RWPE1 (cell line): Measurements from ENCODE around the gene C19orf73.
"Not testable (repeated sequence)": the region's sequence is repeated elsewhere in the genome, so short reads cannot be mapped to it uniquely, and the experiment has no call there.

Experiments
- CTCF ChIA-PET: fragments of 350-600 bp; sonication (Branson Sonifier 250); formaldehyde crosslinking; extraction: SDS; loops from one replicate; lab custom pipeline; 2021; lab: Yijun Ruan, JAX
- POLR2A ChIA-PET: fragments of 400-600 bp; formaldehyde crosslinking; extraction: SDS; loops from one replicate; lab custom pipeline; 2020; ENCODE audit warnings: antibody characterized with exemption; ENCODE audit not compliant: low non-redundant PET; lab: Yijun Ruan, JAX
- DNase-seq: peaks from one replicate; pipeline ENCODE4 v3.0.0; 2012; ENCODE audit warnings: low spot score
- H3K27ac ChIP-seq: fragments of 450-650 bp; 2 replicates; pipeline ENCODE4 v1.5.1; 2017
- TF ChIP-seq, protein P1 (sequence below): fragments of 450-650 bp; conservative IDR thresholded peaks from 2 replicates; pipeline ENCODE4 v1.5.1; 2017; ENCODE audit warnings: low read depth, mild to moderate bottlenecking

C19orf73 gene

DNA sequence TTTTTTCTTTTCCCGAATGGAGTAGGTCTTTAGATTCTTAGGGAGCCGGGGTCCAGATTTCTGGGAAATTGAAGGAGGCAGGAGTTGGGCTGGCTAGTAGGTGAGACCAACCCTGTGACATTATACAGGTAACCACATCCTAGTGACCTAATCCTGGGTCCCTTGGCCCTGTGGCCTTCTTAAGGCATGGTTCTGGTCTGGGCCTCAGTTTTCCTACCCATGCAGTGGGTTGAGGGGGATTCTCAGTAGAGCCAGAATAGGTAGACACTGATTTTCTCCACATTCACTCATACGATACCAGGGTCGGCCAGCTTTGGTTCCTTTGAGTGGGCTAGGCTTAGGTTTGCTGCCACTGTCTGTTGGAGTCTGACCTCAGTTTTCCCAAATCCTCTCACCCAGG is 7.6 kb upstream of the C19orf73 start:
- DNase-seq: no peak
- TF ChIP-seq, protein P1, sequence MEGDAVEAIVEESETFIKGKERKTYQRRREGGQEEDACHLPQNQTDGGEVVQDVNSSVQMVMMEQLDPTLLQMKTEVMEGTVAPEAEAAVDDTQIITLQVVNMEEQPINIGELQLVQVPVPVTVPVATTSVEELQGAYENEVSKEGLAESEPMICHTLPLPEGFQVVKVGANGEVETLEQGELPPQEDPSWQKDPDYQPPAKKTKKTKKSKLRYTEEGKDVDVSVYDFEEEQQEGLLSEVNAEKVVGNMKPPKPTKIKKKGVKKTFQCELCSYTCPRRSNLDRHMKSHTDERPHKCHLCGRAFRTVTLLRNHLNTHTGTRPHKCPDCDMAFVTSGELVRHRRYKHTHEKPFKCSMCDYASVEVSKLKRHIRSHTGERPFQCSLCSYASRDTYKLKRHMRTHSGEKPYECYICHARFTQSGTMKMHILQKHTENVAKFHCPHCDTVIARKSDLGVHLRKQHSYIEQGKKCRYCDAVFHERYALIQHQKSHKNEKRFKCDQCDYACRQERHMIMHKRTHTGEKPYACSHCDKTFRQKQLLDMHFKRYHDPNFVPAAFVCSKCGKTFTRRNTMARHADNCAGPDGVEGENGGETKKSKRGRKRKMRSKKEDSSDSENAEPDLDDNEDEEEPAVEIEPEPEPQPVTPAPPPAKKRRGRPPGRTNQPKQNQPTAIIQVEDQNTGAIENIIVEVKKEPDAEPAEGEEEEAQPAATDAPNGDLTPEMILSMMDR: no peak
- no peak overlapping the region for H3K27ac ChIP-seq
- POLR2A ChIA-PET: interaction anchor here (0.7 kb wide), 1 partner anchor 23 kb away, joined by 8 read pairs; no protein-coding TSS in a partner anchor
- CTCF ChIA-PET: interaction anchor here (0.6 kb wide), 1 partner anchor 465 kb away, joined by 7 read pairs; no protein-coding TSS in a partner anchor

DNA sequence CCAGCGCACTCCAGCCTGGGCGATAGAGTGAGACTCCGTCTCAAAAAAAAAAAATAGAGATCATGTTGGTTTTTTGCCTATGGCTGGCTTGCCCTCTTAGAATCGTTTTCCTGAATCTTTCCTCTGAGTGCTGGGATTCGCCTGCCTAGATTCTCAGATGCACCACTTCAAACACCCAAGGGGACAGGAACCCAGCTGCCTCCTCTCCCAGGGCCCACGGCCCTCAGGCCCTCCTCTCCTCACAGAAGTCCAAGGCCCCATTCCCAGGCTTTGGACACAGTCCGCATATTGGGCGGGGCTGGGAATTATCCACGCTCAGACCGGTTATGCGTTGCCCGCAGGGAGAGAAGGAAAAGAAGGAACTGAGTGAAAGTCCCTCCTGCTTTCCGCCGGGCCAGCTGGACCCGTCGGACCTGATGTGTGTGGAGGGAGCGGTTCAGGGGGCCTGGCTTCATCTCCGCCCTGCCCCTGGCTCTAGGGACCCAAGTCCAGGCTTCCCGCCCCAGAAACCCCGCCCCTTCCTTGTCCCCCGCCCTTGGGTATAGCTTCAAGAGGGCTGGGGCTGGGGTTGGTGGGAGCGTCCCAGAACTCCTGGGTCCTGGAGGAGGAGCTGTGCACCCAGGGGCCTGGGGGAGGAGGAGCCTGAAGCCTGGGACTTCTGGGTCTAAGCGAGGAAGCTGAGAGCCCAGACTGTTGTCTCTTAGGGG is 6.2 kb upstream of the C19orf73 start:
- ChIA-PET POLR2A (no interaction called here), CTCF (interaction anchor here (0.8 kb wide), 1 partner anchor 11 kb away, joined by 3 read pairs; the partner anchor contains the start of gene LIN7B)
- TF ChIP-seq, protein P1: no peak
- no peak for DNase-seq
- no peak overlapping the region for H3K27ac ChIP-seq

GRCh38 chr19:49123285-49123684 is 4.3 kb upstream of the C19orf73 start:
- POLR2A ChIA-PET, CTCF ChIA-PET: not testable (repeated sequence)

GRCh38 chr19:49121841-49122240 is 2.9 kb upstream of the C19orf73 start:
- H3K27ac ChIP-seq, DNase-seq, CTCF ChIA-PET: not testable (repeated sequence)
- POLR2A ChIA-PET: interaction anchor here (0.6 kb wide), 1 partner anchor 44 kb away, joined by 3 read pairs; no protein-coding TSS in a partner anchor

More at GRCh38 chr19:49123285-49123684, 4.3 kb upstream of the C19orf73 start:
- DNase-seq, H3K27ac ChIP-seq: not testable (repeated sequence)

GRCh38 chr19:49120868-49121267 is 1.9 kb upstream of the C19orf73 start:
- TF ChIP-seq, protein P1: no peak
- no peak for DNase-seq
- no peak overlapping the region for H3K27ac ChIP-seq
- ChIA-PET POLR2A (no interaction called here), CTCF (interaction anchor here (1.8 kb wide), 1 partner anchor 23 kb away, joined by 5 read pairs; no protein-coding TSS in a partner anchor)

- ChIA-PET POLR2A (no interaction called here), CTCF (interaction anchor here (0.5 to 1.8 kb wide), 3 partner anchors 14 to 595 kb away, joined by 3 to 5 read pairs (median 4); no protein-coding TSS in a partner anchor)
- no peak overlapping the region for H3K27ac ChIP-seq
- TF ChIP-seq, protein P1: no peak
- no peak for DNase-seq
Observed at GRCh38 chr19:49120325-49120683, 1.4 kb upstream of the C19orf73 start.

- no peak for DNase-seq
- TF ChIP-seq, protein P1: no peak
- ChIA-PET POLR2A (no interaction called here), CTCF (interaction anchor here (0.5 to 1.8 kb wide), 4 partner anchors 13 to 596 kb away, joined by 3 to 5 read pairs (median 4); no protein-coding TSS in a partner anchor)
- H3K27ac ChIP-seq: peak within 1 kb of the TSS; percentile 88
Observed at GRCh38 chr19:49119411-49120324, 725 bp upstream of the C19orf73 start, which contains the start of gene PPFIA3. Gene PPFIA3 (plus strand): TSS chr19:49119544. CDS start chr19:49127874, 8,330 bp downstream.
